Breast epithelium (tissue), 3 donors: ENCODE data around the gene PEX10.

Experiments
- CTCF ChIP-seq, 3 donors: fragments of 450-650 bp; IDR thresholded peaks; one replicate each; pipeline ENCODE4 v1.5.1; 2016 to 2017; ENCODE audit warnings: antibody characterized with exemption in 3 of 3, mild to moderate bottlenecking in 3 of 3, moderate library complexity in 3 of 3
- POLR2AphosphoS5 ChIP-seq, 3 donors: sonication (generic); formaldehyde crosslinking; IDR thresholded peaks; one replicate each; pipeline ENCODE4 v1.6.1; 2017; ENCODE audit warnings: antibody characterized with exemption in 3 of 3

DNA sequence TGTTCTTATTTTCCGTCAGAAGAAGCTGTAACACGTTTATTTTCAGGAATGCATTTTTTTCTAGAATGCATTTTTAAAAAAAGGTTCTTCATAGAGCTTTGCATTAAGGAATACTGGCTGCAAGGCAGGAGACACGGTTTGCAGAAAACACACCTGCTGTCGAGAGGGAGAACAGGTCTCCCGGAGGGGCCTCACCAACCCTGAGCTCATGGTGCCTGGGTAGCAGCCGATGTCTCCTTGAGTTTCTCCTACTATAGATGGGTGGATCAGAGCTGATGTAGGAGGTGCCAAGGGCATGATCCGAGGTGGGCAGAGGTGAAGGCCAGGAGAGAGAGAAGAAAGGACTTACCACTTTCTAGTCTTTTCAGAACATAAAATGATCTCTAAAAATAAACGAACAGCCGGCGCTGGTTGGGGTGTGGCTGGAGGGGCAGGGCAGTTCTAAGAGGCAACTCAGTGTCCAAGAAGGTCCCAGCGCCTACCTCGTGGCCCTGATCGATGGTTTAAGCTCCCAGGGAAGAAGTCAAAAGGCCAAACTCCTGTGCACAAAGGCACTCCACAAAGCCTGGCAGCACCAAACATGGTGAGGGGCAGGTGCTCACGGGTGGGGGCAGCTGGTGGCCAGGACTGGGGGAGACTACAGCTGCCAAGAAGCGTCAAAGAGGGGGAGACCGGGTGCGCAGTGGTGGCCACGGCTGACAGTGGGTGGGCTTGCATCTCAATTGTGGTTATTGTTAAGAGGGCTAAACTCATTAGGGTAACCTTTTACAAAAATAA is 33.2 kb downstream of the PEX10 start:
- TF ChIP-seq POLR2AphosphoS5 (IDR thresholded peaks at IDR 0.05) (no peak), CTCF (IDR thresholded peaks at IDR 0.05) (no peak)
